AG08395 (cell line): Measurements from ENCODE around the gene CCNY.

ENCODE experiments used
- DNase-seq: peaks from one replicate; pipeline ENCODE4 v3.0.0; 2012; ENCODE audit warnings: mixed read lengths, low spot score

CCNY gene

GRCh38 chr10:35486297-35486990 is 150.1 kb downstream of the CCNY start:
- no peak for DNase-seq

GRCh38 chr10:35487336-35488034 is 151.2 kb downstream of the CCNY start:
- DNase-seq = peak; percentile 8

- no peak for DNase-seq
Measured at GRCh38 chr10:35488228-35488627, 151.9 kb downstream of the CCNY start.

GRCh38 chr10:35492386-35493195 is 156.3 kb downstream of the CCNY start:
- no peak for DNase-seq

- DNase-seq = no peak
Measured at GRCh38 chr10:35493196-35494118, 157.1 kb downstream of the CCNY start.

- DNase-seq = no peak
Measured at GRCh38 chr10:35495521-35496119, 159.3 kb downstream of the CCNY start.

- no peak for DNase-seq
Measured at GRCh38 chr10:35497909-35498308, 161.6 kb downstream of the CCNY start.

GRCh38 chr10:35498693-35499092 is 162.4 kb downstream of the CCNY start:
- DNase-seq = no peak

- no peak for DNase-seq
Measured at GRCh38 chr10:35501923-35502322, 165.6 kb downstream of the CCNY start.

GRCh38 chr10:35502692-35503091 is 166.4 kb downstream of the CCNY start:
- DNase-seq = no peak

GRCh38 chr10:35503578-35503977 is 167.3 kb downstream of the CCNY start:
- no peak for DNase-seq

GRCh38 chr10:35504132-35504531 is 167.8 kb downstream of the CCNY start:
- DNase-seq = no peak

- no peak for DNase-seq
Measured at GRCh38 chr10:35505241-35505873, 169.0 kb downstream of the CCNY start.

- no peak for DNase-seq
Measured at GRCh38 chr10:35506741-35507140, 170.4 kb downstream of the CCNY start.

- no peak for DNase-seq
Measured at GRCh38 chr10:35507519-35508109, 171.3 kb downstream of the CCNY start.

- no peak for DNase-seq
Measured at GRCh38 chr10:35508647-35509046, 172.3 kb downstream of the CCNY start.

- no peak for DNase-seq
Measured at GRCh38 chr10:35510891-35511290, 174.6 kb downstream of the CCNY start.

- no peak for DNase-seq
Measured at GRCh38 chr10:35511647-35512046, 175.3 kb downstream of the CCNY start.

- DNase-seq = no peak
Measured at GRCh38 chr10:35516102-35516670, 179.9 kb downstream of the CCNY start.
